Left ventricle myocardium inferior (tissue), 1 donor: ENCODE data around the gene PMM2. TPM values are rescaled to one million over a fixed set of nuclear protein-coding genes. Genes with fewer than 3 reads are reported as not detected.

Source experiments
- DNase-seq: peaks from one replicate; pipeline ENCODE4 v3.0.0-alpha.2; 2020
- H3K27ac ChIP-seq: fragments of 200-600 bp; replicated peaks from 2 replicates; pipeline ENCODE4 v1.8.0; 2021
- H3K27me3 ChIP-seq: fragments of 200-600 bp; 2 replicates; pipeline ENCODE4 v1.8.0; 2021; ENCODE audit warnings: low read depth
- H3K36me3 ChIP-seq: fragments of 200-600 bp; 2 replicates; pipeline ENCODE4 v1.8.0; 2021
- H3K4me1 ChIP-seq: fragments of 200-600 bp; 2 replicates; pipeline ENCODE4 v1.8.0; 2021
- H3K4me3 ChIP-seq: fragments of 200-600 bp; 2 replicates; pipeline ENCODE4 v1.8.0; 2021; ENCODE audit warnings: mild to moderate bottlenecking, moderate library complexity
- H3K9me3 ChIP-seq: fragments of 200-600 bp; replicated peaks from 2 replicates; pipeline ENCODE4 v1.8.0; 2021
- intact Hi-C: fragments of 100-400 bp; cut with micrococcal nuclease; formaldehyde crosslinking; loops from one replicate; pipeline ENCODE4 v1.11.0; 2022
- total RNA-seq: library from RNA; stranded (reverse); fragmentation: NEBNext Ultra II Directional; extraction: Animal tissue kit (Norgen Biotek cat#: 25700); gene quantifications from one replicate; pipeline ENCODE4 v1.2.1, GENCODE V29; 2021
- TF ChIP-seq, protein P1 (sequence below): fragments of 200-600 bp; IDR thresholded peaks from 2 replicates; pipeline ENCODE4 v1.8.0; 2021; ENCODE audit warnings: antibody characterized with exemption, mild to moderate bottlenecking, borderline replicate concordance
- donor health status: DM: no; HTN: yes; CAD: no; lungs with severe emphysema.

The PMM2 gene
- total RNA-seq, 1 donor from 2014 or later = 13.7 TPM

DNA sequence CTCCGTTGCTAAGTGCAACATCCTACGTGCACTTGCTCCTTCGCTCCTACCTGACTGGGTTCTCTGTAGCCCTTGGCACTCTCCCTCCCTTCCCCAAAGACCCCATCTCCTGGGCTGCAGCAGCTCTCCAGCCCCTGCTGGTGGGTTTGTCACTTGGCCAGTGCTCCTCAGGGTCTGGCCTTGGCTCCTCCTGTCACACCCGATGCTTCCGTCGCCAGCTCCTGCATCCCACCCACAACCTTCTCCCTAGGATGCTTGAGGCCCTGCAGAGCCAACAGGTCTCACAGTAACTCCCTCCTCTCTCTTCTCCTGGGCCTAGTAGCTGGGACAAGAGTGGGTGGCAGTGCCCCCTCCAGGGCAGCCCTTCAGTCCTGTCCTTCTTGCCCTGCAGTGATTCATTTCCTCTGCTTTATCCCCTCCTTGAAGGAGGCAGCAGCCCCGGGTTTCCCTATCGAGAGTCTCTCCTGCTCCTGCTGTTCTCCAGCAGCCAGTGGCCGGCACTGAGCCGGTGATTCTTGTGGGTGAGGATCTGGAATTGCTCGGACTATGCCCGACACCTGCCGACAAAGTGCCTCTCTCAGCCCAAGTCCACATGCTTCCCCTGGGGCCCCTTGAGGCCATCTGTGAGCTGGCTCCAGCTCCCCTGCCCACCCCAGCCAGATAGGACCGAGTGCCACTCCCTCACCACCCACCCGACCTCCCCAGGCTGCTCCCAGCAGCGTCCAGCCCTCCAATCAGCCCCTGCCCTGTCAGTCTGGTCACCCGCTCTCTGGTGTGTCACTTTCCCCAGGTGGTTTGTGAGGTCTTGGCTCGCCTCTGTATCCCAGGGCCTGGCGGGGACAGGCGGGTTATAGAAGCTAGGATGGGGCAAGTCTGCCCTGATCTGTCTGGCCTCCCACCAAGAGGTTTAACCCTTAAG lies 88.3 kb downstream of the PMM2 start:
- Histone ChIP-seq H3K4me3 (no peak overlapping the region), H3K27me3 (peaks cover 23% of the 10 kb centered on the region), H3K36me3 (peaks cover 17% of the 10 kb centered on the region), H3K27ac (no peak overlapping the region), H3K4me1 (peaks cover 33% of the 10 kb centered on the region), H3K9me3 (no peaks in the 10 kb centered on the region)
- TF ChIP-seq, protein P1, sequence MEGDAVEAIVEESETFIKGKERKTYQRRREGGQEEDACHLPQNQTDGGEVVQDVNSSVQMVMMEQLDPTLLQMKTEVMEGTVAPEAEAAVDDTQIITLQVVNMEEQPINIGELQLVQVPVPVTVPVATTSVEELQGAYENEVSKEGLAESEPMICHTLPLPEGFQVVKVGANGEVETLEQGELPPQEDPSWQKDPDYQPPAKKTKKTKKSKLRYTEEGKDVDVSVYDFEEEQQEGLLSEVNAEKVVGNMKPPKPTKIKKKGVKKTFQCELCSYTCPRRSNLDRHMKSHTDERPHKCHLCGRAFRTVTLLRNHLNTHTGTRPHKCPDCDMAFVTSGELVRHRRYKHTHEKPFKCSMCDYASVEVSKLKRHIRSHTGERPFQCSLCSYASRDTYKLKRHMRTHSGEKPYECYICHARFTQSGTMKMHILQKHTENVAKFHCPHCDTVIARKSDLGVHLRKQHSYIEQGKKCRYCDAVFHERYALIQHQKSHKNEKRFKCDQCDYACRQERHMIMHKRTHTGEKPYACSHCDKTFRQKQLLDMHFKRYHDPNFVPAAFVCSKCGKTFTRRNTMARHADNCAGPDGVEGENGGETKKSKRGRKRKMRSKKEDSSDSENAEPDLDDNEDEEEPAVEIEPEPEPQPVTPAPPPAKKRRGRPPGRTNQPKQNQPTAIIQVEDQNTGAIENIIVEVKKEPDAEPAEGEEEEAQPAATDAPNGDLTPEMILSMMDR = no peak
- intact Hi-C loops = loop anchor here (10.0 kb wide), 1 partner anchor 231 kb away; no protein-coding TSS in a partner anchor
- no peak for DNase-seq

DNA sequence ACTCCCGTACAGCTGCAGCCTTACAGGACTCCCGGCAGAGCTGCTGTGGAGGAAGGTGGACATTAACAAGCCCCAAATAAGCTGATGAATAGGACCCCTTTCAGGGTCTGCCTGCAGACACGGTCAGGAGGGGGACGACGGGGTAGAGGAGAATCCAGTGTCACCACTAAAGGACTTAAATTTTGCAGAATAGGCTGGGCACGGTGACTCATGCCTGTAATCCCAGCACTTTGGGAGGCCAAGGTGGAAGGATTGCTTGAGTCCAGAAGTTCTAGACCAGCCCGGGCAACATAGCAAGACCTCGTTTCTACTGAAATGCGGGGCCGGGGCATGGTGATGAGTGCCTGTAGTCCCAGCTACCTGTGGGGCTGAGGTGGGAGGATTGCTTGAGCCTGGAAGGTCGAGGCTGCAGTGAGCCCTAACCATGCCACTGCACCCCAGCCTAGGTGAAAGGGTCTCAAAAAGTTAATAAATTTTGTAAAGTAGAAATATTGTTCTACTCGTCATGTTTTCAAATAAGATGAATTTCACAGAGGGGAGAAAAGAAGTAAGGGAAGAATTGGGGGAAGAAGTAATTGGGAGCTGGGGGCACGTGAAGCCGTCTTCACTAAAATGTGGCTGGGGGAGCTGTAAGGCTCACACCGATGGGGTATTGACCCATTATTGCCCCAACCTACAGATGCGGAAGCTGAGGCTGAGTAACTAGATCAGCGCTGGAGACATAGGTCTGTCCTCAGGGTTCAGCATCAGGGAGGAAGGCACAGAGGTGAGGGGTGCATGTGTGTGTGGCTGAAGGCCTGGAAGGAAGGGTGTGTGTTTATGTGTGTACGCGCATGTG lies 89.2 kb downstream of the PMM2 start:
- no peak for DNase-seq
- intact Hi-C loops = loop anchor here (10.0 kb wide), 1 partner anchor 232 kb away; no protein-coding TSS in a partner anchor
- TF ChIP-seq, protein P1 = no peak
- H3K27me3 ChIP-seq = peaks cover 16% of the 10 kb centered on the region
- no peak overlapping the region for H3K27ac ChIP-seq
- H3K4me3 ChIP-seq = no peak overlapping the region
- no peaks in the 10 kb centered on the region for H3K9me3 ChIP-seq
- peaks cover 26% of the 10 kb centered on the region for H3K36me3 ChIP-seq
- H3K4me1 ChIP-seq = peaks cover 33% of the 10 kb centered on the region

DNA sequence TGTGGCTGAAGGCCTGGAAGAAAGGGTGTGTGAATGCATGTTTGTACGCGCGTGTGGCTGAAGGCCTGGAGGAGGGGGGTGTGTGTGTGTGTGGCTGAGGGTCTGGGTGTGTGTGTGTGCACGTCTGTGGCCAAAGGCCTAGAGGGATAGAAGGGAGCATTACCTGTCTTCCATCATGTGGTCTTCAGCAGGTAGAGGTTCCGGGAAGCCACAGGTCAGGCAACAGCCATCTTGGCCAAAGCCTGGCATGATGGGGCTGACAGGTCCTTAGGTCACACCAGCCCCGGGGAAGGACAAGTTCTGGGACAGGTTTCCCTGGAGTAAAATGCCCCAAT lies 89.8 kb downstream of the PMM2 start:
- no peak for DNase-seq
- peaks cover 31% of the 10 kb centered on the region for H3K36me3 ChIP-seq
- peaks cover 35% of the 10 kb centered on the region for H3K4me1 ChIP-seq
- TF ChIP-seq, protein P1 = no peak
- H3K27ac ChIP-seq = no peak overlapping the region
- no peak overlapping the region for H3K4me3 ChIP-seq
- peaks cover 10% of the 10 kb centered on the region for H3K27me3 ChIP-seq
- H3K9me3 ChIP-seq = no peaks in the 10 kb centered on the region
- intact Hi-C loops = loop anchor here (10.0 kb wide), 1 partner anchor 233 kb away; no protein-coding TSS in a partner anchor

DNA sequence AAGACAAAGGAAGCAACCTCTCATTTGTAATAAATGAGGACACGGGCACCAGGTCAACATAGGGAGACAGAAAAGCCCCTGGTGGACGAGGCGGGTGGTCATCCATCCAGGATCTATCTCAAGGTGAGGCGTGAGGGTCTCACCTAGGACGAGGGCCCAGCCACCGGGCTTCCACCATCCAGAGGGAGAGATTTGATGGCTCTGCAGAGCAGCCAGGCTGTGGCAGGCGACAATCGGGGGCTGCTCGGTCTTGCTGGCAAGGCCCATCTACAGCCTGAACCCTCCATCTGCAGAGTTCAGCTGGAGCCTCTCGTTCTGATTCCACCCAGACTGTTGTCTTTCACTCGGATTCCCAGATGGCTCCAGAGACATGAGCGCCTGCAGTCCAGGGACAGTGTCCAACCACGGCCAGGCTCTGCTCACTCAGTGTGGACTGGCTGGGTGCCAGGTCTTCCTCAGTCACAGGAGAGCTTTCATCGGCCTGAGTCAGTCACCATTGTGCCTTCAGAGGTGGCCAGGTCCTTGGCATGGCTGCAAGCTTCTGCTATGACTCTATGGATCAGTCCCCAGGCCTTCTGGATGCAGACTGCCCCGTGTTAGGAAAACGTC lies 90.4 kb downstream of the PMM2 start:
- H3K4me3 ChIP-seq = no peak overlapping the region
- H3K27ac ChIP-seq = peak overlapping the region; percentile 38
- DNase-seq = peak; percentile 85
- H3K9me3 ChIP-seq = no peaks in the 10 kb centered on the region
- intact Hi-C loops = loop anchor here (10.0 kb wide), 1 partner anchor 233 kb away; no protein-coding TSS in a partner anchor
- H3K36me3 ChIP-seq = peaks cover 31% of the 10 kb centered on the region
- TF ChIP-seq, protein P1 = no peak
- peaks cover 4% of the 10 kb centered on the region for H3K27me3 ChIP-seq
- peaks cover 42% of the 10 kb centered on the region for H3K4me1 ChIP-seq
